ENCODE data around the gene CHEK1. TPM values are rescaled to one million over a fixed set of nuclear protein-coding genes. Genes with fewer than 3 reads are reported as not detected.

The CHEK1 gene
- total RNA-seq, 1 experiment from 2014 or later: 33.2 TPM

GRCh38 chr11:125638315-125638714, 13.4 kb downstream of the CHEK1 start:
- H3K9me3 Mint-ChIP-seq (ENCODE audit: low read depth, unreplicated experiment): no peaks in the 10 kb centered on the region
- CTCF ChIA-PET: no interaction called here
- H3K4me1 Mint-ChIP-seq (ENCODE audit: low read depth, unreplicated experiment): peaks cover 16% of the 10 kb centered on the region
- no peak overlapping the region for H3K4me3 Mint-ChIP-seq (ENCODE audit: low read depth, unreplicated experiment)
- intact Hi-C loops (cut with micrococcal nuclease; ENCODE audit: unreplicated experiment): no loop called here
- no peak for DNase-seq
- no peak for TF ChIP-seq CTCF (IDR thresholded peaks at IDR 0.05; ENCODE audit: unreplicated experiment)
- peaks cover 21% of the 10 kb centered on the region for H3K36me3 Mint-ChIP-seq (ENCODE audit: insufficient read depth, unreplicated experiment)
- H3K27ac Mint-ChIP-seq (ENCODE audit: unreplicated experiment): peak overlapping the region; percentile 3
- BruUV-seq (replicated peaks): no TSS peak
- no peaks in the 10 kb centered on the region for H3K27me3 Mint-ChIP-seq (ENCODE audit: unreplicated experiment)

GRCh38 chr11:125645871-125646270, 20.9 kb downstream of the CHEK1 start:
- Mint-ChIP-seq H3K36me3 (ENCODE audit: insufficient read depth, unreplicated experiment) (peaks cover 5% of the 10 kb centered on the region), H3K4me3 (ENCODE audit: low read depth, unreplicated experiment) (no peak overlapping the region), H3K9me3 (ENCODE audit: low read depth, unreplicated experiment) (no peaks in the 10 kb centered on the region), H3K4me1 (ENCODE audit: low read depth, unreplicated experiment) (no peaks in the 10 kb centered on the region), H3K27ac (ENCODE audit: unreplicated experiment) (no peak overlapping the region), H3K27me3 (ENCODE audit: unreplicated experiment) (no peaks in the 10 kb centered on the region)
- BruUV-seq (replicated peaks): no TSS peak
- intact Hi-C loops (cut with micrococcal nuclease; ENCODE audit: unreplicated experiment): no loop called here
- CTCF ChIA-PET: no interaction called here
- DNase-seq: no peak
- no peak for TF ChIP-seq CTCF (IDR thresholded peaks at IDR 0.05; ENCODE audit: unreplicated experiment)

GRCh38 chr11:125649465-125650166, 24.7 kb downstream of the CHEK1 start:
- no peaks in the 10 kb centered on the region for H3K9me3 Mint-ChIP-seq (ENCODE audit: low read depth, unreplicated experiment)
- no peak overlapping the region for H3K4me3 Mint-ChIP-seq (ENCODE audit: low read depth, unreplicated experiment)
- BruUV-seq (replicated peaks): no TSS peak
- TF ChIP-seq CTCF (IDR thresholded peaks at IDR 0.05; ENCODE audit: unreplicated experiment): no peak
- no peak overlapping the region for H3K27ac Mint-ChIP-seq (ENCODE audit: unreplicated experiment)
- H3K4me1 Mint-ChIP-seq (ENCODE audit: low read depth, unreplicated experiment): no peaks in the 10 kb centered on the region
- DNase-seq: no peak
- H3K36me3 Mint-ChIP-seq (ENCODE audit: insufficient read depth, unreplicated experiment): no peaks in the 10 kb centered on the region
- intact Hi-C loops (cut with micrococcal nuclease; ENCODE audit: unreplicated experiment): no loop called here
- CTCF ChIA-PET: no interaction called here
- no peaks in the 10 kb centered on the region for H3K27me3 Mint-ChIP-seq (ENCODE audit: unreplicated experiment)

- H3K4me1 Mint-ChIP-seq (ENCODE audit: low read depth, unreplicated experiment): no peaks in the 10 kb centered on the region
- TF ChIP-seq CTCF (IDR thresholded peaks at IDR 0.05; ENCODE audit: unreplicated experiment): no peak
- peaks cover 6% of the 10 kb centered on the region for H3K9me3 Mint-ChIP-seq (ENCODE audit: low read depth, unreplicated experiment)
- no peak overlapping the region for H3K27ac Mint-ChIP-seq (ENCODE audit: unreplicated experiment)
- no peak for DNase-seq
- no peaks in the 10 kb centered on the region for H3K27me3 Mint-ChIP-seq (ENCODE audit: unreplicated experiment)
- BruUV-seq (replicated peaks): no TSS peak
- H3K4me3 Mint-ChIP-seq (ENCODE audit: low read depth, unreplicated experiment): no peak overlapping the region
- H3K36me3 Mint-ChIP-seq (ENCODE audit: insufficient read depth, unreplicated experiment): no peaks in the 10 kb centered on the region
- CTCF ChIA-PET: no interaction called here
- intact Hi-C loops (cut with micrococcal nuclease; ENCODE audit: unreplicated experiment): no loop called here
Measured at GRCh38 chr11:125662689-125663088, 37.7 kb downstream of the CHEK1 start.

Data from Calu3 (cell line).